HG02885 (cell line): Measurements from ENCODE around the gene ROMO1.

ENCODE experiments used
- ATAC-seq: cut with Tn5 transposase; IDR thresholded peaks from one replicate; pipeline ENCODE4 v1.9.1; 2021; ENCODE audit warnings: mild to moderate bottlenecking; ENCODE audit not compliant: unreplicated experiment, poor library complexity

The ROMO1 gene

DNA sequence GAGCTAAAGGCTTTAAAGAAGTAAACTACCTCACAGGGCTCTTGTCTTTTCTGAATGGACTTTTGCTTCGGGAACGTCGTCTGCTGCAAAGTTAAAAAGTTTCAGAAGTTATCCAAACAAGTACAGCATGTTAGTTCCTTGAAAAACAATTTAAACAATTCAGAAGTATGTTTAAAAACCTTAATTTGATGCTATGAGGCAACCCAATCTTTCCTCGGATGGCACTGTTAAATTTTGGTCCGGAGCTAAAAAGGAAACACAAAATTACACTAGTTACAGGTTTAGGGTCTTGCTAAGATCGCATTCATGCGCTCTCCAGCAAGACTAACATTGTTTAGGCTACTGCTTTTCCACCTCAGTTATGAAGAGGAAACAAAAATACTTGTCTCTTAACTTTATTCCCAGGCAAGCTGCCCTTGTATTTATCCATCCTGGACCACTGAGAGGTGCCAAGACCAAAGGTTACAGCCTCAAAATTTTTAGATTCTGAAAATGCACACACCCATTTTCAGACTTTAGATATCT, 30.1 kb downstream of the ROMO1 start:
- no peak for ATAC-seq

DNA sequence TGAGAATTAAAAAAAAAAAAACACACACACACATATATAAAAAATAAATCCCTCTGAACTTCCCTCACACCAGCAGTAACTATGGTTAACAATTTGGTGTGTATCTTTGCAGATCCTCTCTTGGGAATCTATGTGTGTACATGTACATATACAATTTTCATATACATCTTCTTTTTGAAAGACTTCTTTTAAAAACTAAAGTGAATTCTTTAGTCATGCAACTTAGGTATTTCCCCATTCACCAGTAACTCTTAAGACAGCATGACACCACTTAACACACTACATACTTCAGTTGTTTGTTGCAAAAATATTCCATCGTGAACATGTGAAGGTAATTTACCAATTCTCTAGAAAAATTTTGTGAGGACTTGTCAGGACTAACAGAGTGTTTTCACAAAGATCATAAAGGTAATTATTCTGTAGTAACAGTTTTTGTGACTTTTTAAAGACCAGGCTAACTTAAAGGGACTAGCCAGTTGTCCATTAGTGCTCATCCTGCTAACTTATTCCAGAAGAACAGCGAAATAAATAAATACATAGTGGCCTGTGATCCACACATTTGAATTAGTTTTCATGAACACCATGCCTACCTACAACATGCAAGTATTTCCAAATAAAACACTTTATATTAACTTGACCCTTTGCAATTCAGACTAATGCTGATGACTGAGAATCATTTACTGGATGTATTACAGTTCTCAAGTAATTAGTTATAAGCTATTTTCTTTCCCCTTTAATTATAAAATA, 30.8 kb downstream of the ROMO1 start:
- ATAC-seq: no peak

DNA sequence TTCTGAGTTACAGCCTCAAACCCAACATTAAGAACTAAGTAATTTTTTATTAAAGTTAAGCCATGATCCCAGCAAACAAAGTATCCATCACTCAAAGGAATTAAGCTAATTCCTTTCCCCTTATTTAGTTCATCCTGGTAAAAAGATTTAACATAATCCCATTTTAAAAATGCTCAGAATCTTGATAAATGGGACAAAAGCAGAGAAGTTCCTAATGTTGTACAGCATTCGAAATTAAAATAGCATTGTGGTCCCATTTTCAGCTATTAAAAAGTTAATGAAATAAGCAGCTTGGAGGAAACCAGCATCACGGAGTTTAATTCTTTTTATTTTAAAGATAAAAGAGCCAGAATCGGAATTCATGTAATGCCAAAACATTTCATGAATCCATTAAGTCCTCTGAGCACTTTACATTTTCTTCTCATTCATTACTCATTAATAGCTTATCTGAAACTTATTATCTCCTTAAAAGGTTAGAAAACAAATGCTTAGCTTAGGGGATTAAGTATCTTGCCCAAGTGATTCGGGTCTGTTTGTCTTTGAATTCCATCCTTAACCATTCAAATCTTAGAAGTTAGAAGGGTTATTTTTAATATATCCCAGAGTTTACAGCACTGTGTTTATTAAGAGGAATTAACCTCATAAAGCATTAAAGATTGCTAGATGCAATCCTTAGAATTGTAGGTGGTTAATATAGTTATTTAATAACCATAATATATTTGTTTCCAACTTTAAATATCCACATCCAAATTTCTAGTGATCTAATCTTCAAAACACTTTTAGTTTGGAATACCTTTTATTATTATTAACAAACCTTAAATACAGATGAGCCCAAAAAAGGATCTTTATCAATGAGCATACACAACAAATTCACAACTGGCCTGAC, 31.6 kb downstream of the ROMO1 start:
- no peak for ATAC-seq

DNA sequence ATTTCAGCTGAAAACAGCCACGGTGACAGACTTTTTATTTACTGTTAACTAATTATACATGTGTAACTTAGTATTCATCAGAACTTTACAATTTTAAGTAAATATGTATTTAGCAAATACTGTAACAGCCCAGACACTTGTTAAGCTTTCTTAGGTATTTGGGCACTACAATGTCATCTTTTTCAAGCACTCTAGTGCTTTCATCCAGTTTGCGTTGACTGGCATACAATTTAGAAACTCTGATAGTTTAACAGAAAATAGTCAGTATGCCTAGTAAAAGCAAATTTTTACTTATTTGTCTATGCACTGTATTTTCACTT, 32.2 kb downstream of the ROMO1 start:
- ATAC-seq: no peak

DNA sequence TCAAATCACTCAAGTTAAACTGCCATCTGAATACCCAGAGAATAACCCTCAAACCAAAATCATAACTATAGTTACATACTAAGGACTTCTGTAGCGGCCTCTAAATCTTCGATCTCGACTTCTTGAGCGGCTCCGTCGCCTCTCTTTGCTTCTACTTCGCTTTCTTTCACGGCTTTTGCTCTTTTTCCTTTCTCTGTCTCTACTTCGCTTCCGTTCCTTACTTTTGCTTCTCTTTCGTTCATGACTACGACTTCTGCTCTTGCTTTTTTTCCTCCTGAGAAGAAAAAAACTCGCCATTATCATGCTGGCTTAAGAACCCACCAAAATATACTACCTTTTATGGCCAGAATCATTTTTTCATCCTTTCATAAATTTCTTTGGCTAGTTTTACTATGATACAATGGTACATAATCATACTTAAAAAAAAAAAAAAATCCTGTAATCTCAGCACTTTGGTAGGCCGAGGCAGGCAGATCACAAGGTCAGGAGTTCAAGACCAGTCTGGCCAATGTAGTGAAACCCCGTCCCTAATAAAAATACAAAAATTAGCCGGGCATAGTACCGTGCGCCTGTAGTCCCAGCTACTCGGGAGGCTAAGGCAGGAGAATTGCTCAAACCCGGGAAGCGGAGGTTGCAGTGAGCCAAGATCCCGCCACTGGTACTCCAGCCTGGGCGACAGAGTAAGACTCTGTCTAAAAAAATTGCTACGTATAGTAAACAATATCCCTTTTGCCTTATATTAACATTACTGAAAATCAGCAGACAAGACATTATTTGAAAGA, 32.8 kb downstream of the ROMO1 start:
- no peak for ATAC-seq

DNA sequence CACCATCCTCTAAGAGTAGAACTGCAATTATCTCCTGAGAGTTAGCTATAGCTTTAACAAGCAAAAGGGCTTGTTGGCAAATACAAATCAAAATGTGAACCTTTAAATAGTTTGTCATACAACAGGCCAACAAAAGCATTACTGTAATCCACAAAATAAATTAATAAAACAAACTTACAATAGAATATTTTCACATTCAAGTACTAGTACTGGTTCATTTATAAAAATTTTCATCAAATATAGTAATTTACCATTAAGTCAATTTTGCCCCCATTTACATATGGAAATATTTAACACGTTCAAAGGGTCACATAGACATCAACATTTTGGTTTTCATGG, 33.4 kb downstream of the ROMO1 start:
- ATAC-seq: no peak

DNA sequence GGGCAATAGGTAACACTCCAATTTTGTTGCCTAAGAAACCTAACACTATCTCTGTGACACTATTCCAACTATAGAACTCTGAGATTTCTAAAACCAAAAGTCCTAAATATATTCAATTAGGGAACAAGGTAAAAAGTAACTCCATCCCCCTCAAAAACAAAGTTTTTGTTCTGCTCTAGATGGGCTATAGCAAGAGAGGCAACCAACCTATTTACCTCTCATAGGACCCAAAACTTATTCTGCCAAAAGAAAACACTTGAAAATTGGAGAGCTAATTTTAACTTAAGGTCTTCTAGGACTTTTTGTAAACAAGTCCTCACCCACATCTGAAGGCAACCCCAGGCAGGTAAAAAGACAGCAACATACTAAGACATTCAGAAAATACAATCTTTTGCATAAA, 35.2 kb downstream of the ROMO1 start:
- ATAC-seq: no peak

DNA sequence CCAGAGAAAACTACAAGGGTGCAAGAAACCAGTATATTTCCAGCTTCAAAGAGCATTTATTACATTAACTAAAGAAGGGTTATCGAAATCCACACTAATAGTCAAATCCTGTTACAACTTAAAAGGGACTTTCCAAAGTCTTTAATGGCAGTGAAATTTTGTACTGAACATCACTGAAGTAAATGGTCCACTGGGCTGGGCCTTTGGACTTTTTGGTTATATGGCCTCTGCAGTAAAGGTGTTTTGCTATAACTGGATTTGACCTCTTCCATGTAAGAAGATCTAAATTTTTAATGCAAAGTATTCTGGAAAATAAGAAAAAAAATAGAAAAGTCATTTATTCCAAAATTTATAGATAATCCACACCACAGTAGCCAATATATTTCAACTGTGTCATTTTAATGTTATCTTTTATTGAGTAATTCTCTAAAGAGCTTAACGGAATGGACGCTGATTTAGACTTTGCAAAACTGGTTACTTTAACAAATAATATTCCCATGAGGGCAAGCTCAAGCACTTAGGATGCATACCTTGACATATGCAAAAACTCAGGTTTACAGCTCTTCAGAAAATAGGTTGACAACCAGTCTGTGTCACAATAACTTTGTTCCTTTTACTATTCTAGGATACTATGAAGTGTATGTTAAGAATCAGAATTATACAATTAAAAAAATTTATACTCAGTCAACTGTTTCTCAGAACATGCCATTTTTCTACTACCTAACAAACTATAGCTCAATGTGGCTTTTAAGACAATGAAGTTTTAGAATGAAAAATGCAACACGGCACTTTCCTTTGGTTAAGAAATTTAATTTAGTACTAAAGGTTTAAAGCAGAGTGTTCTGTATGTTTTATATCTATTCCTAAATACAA, 35.8 kb downstream of the ROMO1 start:
- no peak for ATAC-seq

DNA sequence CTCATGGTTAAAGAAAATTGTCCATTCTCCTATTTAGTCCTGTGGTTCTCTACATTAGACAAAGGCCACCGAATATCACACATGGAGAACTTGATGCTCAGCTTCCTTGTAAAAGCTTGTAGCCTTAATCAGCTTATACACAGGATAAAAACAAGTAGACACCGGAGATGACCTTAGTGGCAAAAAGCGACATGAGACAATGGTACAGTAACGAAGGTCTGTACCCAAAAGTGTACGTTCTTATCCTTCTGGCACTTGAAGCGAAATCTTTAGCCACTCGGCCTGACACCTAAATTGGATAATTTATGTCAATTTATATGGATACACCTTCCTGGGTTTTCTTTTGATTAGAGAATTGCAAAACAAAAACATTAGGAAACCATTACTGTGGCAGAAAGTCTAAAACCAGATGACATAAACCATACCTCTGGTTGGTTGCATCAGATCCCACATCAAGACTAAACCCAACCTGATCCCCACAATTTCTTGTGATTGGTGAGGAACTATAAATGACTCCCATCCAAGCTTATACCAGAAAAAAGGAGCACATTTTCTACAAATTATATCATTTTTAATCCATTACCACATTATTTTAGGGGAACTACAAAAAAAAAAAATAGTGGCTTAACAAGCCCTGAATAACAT, 36.7 kb downstream of the ROMO1 start:
- ATAC-seq: no peak

DNA sequence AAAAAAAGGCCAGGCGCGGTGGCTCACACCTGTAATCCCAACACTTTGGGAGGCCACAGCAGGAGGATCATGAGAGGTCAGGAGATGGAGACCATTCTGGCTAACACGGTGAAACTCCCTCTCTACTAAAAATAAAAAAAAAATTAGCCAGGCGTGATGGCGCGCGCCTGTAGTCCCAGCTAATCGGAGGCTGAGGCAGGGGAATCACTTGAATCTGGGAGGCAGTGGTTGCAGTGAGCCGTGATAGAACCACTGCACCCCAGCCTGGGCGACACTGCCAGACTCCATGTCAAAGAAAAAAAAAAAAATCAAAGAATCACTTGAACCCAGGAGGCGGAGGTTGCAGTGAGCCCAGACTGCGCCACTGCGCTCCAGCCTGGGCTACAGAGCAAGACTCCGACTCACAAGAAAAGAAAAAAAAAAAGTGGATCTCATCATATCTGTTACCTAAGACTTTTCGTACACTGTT, 38.7 kb downstream of the ROMO1 start:
- ATAC-seq: no peak

DNA sequence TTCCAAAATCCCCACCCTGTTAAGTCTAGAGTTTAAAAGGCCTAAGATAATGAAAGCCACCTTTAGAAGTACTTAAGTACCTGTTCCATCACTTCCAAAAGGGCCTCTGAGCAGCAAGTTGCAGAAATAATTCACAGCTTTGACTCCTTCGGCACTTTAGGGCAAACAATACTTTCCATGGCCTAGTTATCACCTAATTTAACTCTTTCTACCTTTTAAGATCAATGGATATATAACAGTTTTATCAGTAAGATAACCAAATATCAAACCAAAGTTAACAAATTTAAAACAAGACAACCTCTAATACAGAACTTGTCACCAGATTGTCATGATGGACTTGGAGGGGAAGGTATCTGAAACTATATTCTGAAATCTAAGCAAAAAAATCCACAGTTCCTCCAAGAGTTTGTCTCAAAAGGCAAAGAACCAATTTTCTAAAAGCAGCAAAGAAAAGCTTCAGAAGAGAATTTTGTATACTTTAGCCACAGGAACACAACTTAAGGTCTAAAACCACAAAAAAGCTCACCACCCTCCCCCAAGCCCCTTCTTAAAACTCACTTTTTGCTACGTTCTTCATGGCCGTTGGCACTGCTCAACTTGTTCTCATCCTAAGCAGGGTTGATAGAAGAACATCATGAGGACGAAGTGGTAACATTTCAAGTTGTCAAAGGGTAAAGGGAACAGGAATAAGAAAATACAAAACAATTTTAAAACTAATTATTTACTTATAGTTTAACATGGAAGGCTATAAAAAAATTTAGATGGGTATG, 39.4 kb downstream of the ROMO1 start:
- ATAC-seq: no peak

DNA sequence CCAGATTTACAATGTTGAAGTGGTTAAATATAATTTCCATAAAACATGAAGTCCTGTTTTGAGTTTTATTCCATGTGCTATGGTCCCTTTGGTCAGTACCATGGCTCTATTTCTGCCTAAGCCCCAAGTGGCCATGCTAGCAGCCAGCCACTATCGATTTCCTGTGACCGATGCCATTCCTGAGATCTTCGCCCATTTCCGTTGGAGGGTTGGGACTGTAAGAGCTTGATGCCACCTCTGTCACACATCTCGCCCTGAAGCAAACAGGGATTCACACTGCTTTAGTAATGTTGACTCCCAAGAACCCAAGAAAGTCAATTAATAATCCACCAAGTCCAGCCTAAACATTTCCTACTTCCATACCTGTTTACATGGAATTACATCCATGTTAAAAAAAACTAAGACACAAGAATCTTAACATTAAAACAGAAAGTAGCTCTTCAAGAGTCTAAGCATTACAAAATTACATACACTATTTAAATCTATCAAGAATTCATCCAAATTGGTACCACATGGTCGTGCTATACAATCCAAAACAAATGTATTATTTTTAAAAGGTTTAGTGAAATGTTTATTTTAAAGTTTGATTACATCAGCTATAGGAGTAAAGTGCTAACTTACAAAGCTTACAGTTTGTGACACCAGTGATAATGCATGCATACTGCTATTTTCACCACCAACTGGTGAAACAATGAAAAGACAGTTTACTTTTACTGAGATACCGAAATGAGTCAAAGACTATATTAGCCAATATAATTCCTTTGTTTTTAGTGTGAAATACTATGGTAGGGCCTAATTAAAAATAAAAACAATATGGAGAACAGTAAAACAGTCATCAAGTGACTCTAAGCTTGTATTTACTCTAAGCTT, 40.3 kb downstream of the ROMO1 start:
- no peak for ATAC-seq

DNA sequence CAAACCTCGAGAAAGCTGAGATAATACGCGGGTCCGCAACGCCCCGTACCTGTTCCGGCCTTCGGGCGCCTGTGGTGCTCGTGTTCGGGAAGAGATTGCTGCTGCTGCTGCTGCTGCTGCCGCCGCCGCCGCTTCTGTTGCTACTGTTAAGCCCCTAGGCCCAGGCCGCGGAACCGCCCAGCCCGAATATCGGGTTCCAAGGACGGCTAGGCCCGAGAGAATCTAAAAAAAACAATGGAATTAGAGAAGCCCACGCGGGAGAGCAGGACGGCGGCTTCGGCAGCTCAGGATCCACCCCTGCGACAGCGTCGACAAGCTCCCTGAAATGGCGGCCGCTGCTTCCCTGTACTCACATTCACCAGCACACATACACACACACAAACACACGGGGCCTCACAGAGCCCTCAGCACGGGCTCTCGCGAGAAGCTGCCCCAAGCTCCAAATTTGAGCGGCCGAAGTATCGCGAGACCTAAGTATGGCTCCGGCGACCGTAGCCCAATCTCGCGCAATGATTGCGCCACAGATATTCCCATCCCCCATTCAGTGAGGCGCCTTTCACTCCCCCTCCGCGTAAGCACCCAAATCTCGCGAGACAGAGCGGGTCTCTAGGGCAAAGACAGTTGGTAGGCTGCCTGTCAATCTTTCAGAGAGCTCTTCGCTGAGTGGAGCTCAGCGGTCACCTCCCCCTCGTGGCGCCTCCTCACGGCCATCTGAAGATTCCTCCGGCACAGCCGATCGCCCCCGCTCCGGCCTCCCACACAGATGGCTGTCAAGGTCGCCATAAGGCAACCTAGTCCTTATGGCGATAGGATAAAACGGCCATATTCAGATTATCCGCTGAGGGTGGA, 42.9 kb downstream of the ROMO1 start, which contains the start of gene RBM39:
RBM39 (minus strand) TSS at position 369 of the 849 bp plus-strand sequence. CDS start 1,386 bp downstream, outside the sequence.
- peak; percentile 87 for ATAC-seq

DNA sequence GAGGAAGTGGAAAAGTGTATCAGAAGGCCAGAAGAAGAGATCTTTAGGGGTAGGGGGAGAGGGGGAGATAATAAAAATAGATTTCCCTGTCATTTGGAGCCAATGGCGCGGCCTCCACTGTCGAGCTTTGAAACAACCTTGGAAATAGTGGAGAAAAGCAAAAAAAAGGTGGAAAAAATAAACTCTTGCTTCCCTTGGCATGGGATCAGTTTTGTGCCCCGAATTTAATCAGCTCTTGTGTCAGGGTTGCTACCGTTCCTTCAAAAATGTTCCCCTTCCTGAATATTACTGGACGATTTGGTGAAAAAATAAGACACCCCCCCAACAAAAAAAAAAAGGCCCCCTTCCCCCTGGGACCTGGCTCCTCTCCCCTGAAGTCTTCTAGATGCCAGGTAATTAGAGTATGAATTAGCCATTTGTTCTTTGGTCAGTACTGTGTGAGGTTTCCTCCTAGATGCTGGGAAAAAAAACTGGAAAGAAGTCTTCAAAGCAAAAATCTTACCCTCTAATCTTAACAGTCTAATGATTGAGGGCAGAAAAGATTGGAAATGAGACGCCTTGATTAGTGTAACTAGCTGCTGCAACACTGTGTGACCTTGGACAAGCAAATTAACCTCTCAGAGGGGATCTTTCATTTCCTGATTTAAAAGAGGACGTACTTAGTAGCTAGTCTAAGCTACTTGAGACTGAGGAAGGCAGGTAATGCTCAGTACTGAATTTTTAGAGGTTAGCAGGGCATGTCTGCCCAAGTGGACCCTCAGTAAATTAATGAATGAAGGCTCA, 43.7 kb downstream of the ROMO1 start:
- ATAC-seq: no peak

DNA sequence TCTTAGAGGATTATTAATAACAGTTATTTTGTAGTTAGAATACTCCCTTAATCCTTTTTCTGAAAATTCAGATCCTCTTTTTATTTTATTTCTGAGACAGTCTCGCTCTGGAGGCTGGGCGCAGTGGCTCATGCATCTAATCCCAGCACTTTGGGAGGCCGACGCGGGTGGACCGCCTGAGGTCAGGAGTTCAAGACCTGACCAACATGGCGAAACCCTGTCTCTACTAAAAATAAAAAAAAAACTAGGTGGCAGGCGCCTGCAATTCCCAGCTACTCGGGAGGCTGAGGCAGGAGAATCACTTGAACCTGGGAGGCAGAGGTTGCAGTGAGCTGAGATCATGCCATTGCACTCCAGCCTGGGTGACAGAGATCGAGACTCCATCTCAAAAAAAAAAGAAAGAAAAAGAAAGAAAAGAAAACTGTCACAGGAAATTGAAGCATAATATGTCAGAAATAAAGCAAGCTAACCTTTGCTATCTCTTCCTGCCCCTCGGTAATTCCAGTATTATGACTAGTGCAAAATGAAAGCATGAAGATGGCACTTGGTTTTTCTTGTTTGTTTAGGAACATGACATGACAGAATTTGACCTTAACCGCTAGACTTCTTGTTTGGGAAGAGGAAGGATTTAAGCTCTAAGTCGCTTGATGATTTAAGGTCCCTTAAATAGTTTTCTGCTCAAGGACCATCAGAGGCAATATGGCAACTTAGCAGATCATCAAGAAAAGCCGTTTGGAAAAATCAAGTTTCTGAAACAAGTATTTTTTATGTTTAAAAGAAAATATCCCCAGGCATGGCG, 44.7 kb downstream of the ROMO1 start:
- ATAC-seq: no peak
